GF-D8 (cell line): Measurements from ENCODE around the gene FXYD3.

ENCODE experiments used
- DNase-seq: peaks from one replicate; lab custom pipeline; 2025; lab: John Stamatoyannopoulos, UW

The FXYD3 gene

GRCh38 chr19:35162471-35163326 lies 47.1 kb downstream of the FXYD3 start:
- no peak for DNase-seq

DNA sequence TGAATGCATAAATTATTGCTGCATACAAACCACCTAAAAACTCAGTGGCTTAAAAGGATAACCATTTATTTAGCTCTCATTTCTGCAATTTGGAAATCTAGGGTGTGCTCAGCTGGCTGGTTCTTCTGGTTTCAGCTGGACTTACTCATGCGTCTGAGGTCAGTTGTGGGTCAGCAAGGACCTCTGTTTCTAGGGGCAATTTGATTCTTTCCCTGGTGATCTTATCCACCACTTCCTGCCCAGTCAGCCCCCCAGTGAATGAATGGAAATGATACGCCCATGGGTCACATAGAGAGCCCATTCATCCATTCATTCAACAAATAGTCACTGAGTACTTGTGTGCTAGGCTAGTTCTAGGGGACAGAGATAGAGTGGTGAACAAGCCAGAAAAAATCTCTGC lies 48.8 kb downstream of the FXYD3 start:
- DNase-seq: no peak

DNA sequence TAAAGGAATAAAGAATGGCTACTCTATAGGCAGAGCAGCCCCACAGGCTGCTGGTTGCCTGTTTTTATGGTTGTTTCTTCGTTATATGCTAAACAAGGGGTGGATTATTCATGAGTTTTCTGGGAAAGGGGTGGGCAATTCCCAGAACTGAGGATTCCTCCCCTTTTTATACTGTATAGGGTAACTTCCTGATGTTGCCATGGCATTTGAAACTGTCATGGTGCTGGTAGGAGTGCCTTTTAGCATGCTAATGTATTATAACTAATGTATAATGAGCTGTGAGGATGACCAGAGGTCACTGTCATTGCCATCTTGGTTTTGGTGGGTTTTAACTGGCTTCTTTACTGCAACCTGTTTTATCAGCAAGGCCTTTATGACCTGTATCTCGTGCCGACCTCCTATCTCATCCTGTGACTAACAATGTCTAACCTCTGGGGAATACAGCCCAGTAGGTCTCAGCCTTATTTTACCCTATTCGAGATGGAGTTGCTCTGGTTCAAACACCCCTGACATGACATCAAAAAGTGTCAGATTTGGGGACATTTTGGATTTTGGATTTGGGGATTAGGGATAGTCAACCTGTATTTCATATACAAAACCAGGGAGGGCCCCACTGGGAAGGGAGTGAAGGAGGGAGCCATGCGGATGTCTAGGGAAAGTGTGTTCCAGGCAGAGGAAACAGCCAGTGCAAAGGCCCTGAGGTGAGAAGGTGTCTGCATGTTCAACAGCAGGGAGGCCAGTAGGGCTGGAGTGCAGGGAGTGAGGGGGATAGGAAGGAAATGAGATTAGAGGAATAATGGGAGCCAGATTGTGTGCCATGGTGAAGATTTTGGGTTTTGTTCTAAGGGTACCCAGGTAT lies 49.8 kb downstream of the FXYD3 start:
- no peak for DNase-seq

GRCh38 chr19:35166100-35167063 lies 50.8 kb downstream of the FXYD3 start:
- no peak for DNase-seq

- peak; percentile 61 for DNase-seq
Observed at GRCh38 chr19:35167251-35168119, 51.9 kb downstream of the FXYD3 start.

DNA sequence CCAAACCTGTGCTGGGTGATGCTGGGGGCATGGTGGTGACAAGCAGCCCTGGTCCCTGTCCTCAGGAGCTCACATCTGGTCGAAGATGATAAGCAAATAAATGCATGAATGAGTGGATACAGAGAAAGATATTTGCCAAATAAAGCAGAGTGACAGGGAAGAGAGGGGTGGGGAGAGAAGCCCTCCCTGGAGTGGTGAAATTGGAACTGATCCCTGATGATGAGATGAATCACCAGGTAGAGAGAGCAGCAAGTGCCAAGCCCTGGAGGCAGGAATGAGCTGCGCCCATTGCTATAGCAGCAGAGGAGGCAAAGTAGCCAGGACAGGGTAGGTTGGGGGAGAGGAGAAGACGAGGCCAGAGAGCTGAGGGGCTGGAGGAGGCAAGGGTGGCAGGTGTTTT lies 52.6 kb downstream of the FXYD3 start:
- DNase-seq: no peak

DNA sequence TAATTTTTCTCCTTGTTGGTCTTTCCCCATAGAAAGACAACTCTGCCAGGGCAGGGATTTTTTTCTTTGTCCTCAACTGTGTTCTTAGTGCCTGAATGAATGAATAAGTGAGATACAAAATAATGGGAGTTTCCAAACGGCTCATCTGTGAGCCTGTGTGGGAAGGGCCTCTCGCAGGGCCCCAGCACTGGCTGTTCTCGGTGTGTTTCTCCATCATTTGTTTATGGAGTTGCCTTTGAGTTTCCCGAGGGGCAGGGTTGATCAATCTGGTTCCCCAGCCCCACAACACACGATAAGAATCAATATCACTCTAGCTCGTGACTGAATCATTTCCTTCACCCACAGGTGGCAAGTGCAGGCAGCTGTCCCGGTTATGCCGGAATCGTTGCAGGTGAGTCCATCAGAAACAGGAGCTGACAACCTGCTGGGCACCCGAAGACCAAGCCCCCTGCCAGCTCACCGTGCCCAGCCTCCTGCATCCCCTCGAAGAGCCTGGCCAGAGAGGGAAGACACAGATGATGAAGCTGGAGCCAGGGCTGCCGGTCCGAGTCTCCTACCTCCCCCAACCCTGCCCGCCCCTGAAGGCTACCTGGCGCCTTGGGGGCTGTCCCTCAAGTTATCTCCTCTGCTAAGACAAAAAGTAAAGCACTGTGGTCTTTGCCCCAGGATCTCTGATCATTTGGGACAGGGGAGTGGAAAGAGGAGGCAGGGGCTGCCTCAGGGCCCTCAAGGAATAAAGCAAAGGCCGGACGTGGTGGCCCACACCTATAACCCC lies 53.8 kb downstream of the FXYD3 start:
- no peak for DNase-seq

DNA sequence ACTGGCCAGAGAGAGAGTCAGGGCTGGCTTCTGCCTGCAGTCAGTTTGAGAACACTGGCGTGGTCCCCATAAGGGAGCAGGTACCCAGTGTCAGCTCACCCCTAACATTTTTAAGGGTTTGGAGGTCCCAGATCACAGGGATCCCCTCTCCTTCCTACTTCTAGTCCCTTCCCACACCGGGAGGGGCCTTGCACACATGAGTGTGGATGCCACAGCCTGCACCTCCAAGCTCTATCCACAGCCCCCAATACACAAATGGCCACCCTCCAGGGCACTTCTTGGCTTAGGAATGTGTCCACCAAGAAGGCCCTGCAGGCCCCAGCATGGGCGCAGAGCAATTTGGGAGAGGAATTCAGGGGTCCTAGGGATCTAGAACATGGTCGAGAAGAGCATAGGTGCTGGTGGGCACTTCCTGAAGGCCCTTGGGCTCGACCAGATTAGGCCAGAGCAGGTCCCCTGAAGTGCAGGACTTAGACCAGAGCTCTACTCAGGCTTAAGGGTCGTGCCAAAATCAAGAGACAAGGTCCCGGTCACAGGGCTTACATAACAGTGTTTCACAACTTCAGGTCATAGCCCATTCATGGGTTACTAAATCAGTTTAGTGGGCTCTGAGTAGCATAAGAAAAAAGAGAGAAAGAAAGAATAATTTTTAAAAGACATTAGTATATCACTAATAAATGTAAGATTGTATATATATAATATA lies 54.9 kb downstream of the FXYD3 start:
- no peak for DNase-seq

DNA sequence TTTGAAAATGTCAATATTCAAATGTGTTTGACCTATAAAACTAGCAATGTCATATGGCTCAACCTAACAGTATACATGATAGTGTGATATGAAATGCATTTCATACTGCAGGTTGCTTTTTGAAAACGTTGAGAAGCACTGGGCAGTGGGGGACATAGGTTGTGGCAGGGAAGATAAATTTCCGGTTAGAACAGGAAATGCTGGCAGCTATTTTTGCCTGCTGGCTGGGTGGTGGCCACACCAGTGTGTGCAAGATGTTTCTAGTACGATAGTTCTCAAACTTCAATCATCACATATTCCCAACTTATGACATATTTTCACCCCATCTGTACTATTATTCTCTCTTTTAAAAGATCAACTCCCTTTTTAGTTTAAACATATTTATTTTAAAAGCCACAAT lies 56.1 kb downstream of the FXYD3 start:
- no peak for DNase-seq
